Kidney (tissue), 14 donors: ENCODE results near the gene STXBP1. TPM values are rescaled to one million over a fixed set of nuclear protein-coding genes. Genes with fewer than 3 reads are reported as not detected.

Experiments
- DNase-seq, 5 donors: peaks; one replicate each; pipeline ENCODE4 v3.0.0-alpha.2; 2013 to 2020
- FAIRE-seq: peaks from 2 replicates; lab custom pipeline; 2012; peaks lifted over from hg19 to GRCh38; lab: Jason Lieb, UNC
- H3K27ac ChIP-seq, 2 donors: one replicate each; pipeline ENCODE4 v1.7.0; 2013; ENCODE audit warnings: low read depth in 2 of 2, low read length in 2 of 2, inconsistent platforms in 1 of 2
- H3K27me3 ChIP-seq: one replicate; pipeline ENCODE4 v1.7.1; 2013; ENCODE audit warnings: low read length, inconsistent platforms; ENCODE audit not compliant: control insufficient read depth, insufficient read depth
- H3K36me3 ChIP-seq, 3 donors: one replicate each; pipeline versions ENCODE4 v1.7.0 to v1.7.1; 2013; ENCODE audit warnings: low read length in 3 of 3, control low read depth in 1 of 3, inconsistent platforms in 1 of 3; ENCODE audit not compliant: insufficient read depth in 3 of 3, control insufficient read depth in 2 of 3
- H3K4me1 ChIP-seq, 3 donors: one replicate each; pipeline versions ENCODE4 v1.7.0 to v1.7.1; 2013; ENCODE audit warnings: low read length in 3 of 3, inconsistent platforms in 1 of 3, low read depth in 1 of 3; ENCODE audit not compliant: control insufficient read depth in 2 of 3, insufficient read depth in 2 of 3
- H3K4me3 ChIP-seq, 3 donors: one replicate each; pipeline versions ENCODE4 v1.7.0 to v1.8.1; 2013; ENCODE audit warnings: low read length in 3 of 3, control low read depth in 1 of 3, inconsistent platforms in 1 of 3
- H3K9ac ChIP-seq, 3 donors: one replicate each; pipeline versions ENCODE4 v1.7.0 to v1.7.1; 2013; ENCODE audit warnings: low read length in 3 of 3, control low read depth in 1 of 3, inconsistent platforms in 1 of 3
- H3K9me3 ChIP-seq, 3 donors: one replicate each; pipeline versions ENCODE4 v1.7.0 to v1.7.1; 2013; ENCODE audit warnings: low read length in 3 of 3, control low read depth in 1 of 3, inconsistent platforms in 1 of 3; ENCODE audit not compliant: control insufficient read depth in 2 of 3, insufficient read depth in 1 of 3
- intact Hi-C: fragments of 100-400 bp; cut with DNase I; formaldehyde crosslinking; loops from one replicate; pipeline ENCODE4 v1.11.1; 2022
- polyA plus RNA-seq: library from polyadenylated mRNA; stranded (reverse); fragments of 350-450 nt; fragmentation: Illumina TruSeq; extraction: RNeasy Lipid Tissue Mini Kit (QIAGEN cat#74804); gene quantifications from one replicate; pipeline ENCODE4 v1.2.3, GENCODE V29; 2014; ENCODE audit warnings: low read depth, low replicate concordance; ENCODE audit not compliant: insufficient read depth
- total RNA-seq: library from RNA; stranded (reverse); fragmentation: NEBNext Ultra II Directional; extraction: Animal tissue kit (Norgen Biotek cat#: 25700); gene quantifications from one replicate; pipeline ENCODE4 v1.2.1, GENCODE V29; 2021
- TF ChIP-seq, protein P1 (sequence below): IDR thresholded peaks from 3 replicates; pipeline ENCODE4 v1.5.1; 2012; ENCODE audit warnings: mild to moderate bottlenecking, moderate library complexity, borderline replicate concordance; ENCODE audit not compliant: insufficient read depth; ENCODE audit errors: extremely low read depth
- donor health status: control.
- donor health status: control.
- donor health status: control.
- donor health status: control.
- donor health status: control.
- donor health status: DM: yes; HTN: yes; CAD: no.
- donor health status: Normal renal cell carcinoma (clear cell type).

The STXBP1 gene
- total and polyA plus RNA-seq, 2 donors from 2014 or later, result 14.3 to 32.8 TPM

DNA sequence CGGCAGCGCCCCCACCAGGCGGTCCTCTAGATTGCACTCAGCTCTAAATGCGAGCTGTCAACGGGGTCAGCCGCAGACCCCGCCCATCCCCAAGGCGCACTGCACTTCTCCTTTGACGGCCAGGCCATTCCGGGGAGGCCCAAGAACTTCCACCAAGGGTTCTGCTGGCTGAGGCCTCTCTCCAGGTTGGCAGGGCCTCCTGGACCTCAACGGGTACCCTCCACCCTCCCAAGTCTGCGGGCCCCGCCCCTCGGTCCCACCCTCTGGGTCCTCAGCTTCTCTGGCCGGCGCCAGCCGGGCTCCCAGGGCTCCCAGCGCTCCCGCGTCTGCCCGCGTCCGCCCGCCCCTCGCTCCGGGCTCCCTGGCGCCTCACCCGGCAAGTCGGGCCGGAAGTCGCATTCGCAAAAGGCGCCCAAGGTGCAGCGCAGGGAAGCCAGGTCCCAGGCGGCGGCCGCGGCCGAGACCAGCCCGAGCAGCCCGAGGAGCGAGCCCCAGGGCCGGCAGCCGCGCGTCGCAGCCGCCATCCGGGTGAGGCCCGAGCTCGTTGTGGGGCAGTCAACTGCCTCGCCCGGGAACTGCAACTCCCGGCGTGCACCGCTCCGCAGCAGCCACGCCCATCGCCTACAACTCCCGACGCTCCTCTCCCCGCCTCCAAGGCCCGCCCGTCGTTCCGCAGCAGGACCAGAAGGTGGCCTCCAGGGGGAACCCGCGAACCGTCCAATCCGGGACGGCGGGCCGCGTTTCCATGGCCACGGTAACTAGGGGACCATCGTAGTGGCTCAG lies 122.9 kb downstream of the STXBP1 start, which contains the start of gene TOR2A:
TSS of gene TOR2A (minus strand) at position 548 of the 783 bp plus-strand sequence. CDS start at position 524, 24 bp downstream.
- Histone ChIP-seq H3K27me3 (no peaks in the 10 kb centered on the region), H3K27ac (peak within 1 kb of the TSS; percentile 83 to 95), H3K9me3 (no peaks in the 10 kb centered on the region), H3K9ac (peak within 1 kb of the TSS in 2 of 3 donors; percentile 23 to 69), H3K4me3 (peak within 1 kb of the TSS; percentile 51 to 80 (median 57)), H3K4me1 (peaks cover 0 to 10% (median 7%) of the 10 kb centered on the region in 3 donors), H3K36me3 (no peaks in the 10 kb centered on the region)
- DNase-seq (peak; percentile 99), FAIRE-seq (peak; percentile 82)
- TF ChIP-seq, protein P1, sequence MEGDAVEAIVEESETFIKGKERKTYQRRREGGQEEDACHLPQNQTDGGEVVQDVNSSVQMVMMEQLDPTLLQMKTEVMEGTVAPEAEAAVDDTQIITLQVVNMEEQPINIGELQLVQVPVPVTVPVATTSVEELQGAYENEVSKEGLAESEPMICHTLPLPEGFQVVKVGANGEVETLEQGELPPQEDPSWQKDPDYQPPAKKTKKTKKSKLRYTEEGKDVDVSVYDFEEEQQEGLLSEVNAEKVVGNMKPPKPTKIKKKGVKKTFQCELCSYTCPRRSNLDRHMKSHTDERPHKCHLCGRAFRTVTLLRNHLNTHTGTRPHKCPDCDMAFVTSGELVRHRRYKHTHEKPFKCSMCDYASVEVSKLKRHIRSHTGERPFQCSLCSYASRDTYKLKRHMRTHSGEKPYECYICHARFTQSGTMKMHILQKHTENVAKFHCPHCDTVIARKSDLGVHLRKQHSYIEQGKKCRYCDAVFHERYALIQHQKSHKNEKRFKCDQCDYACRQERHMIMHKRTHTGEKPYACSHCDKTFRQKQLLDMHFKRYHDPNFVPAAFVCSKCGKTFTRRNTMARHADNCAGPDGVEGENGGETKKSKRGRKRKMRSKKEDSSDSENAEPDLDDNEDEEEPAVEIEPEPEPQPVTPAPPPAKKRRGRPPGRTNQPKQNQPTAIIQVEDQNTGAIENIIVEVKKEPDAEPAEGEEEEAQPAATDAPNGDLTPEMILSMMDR, result peak; percentile 99
- intact Hi-C loops, result no loop called here

GRCh38 chr9:127735530-127736185 lies 123.6 kb downstream of the STXBP1 start:
- H3K27ac ChIP-seq, result no peak overlapping the region
- H3K9ac ChIP-seq, result peak overlapping the region in 1 of 3 donors; percentile 69
- intact Hi-C loops, result no loop called here
- FAIRE-seq (no peak), DNase-seq (peak in 1 of 5 donors; percentile 55)
- TF ChIP-seq, protein P1, result no peak
- peak overlapping the region in 1 of 3 donors; percentile 80 for H3K4me3 ChIP-seq
- peaks cover 0 to 10% (median 7%) of the 10 kb centered on the region in 3 donors for H3K4me1 ChIP-seq
- no peaks in the 10 kb centered on the region for H3K27me3 ChIP-seq
- H3K36me3 ChIP-seq, result no peaks in the 10 kb centered on the region
- no peaks in the 10 kb centered on the region for H3K9me3 ChIP-seq

- Histone ChIP-seq H3K36me3 (no peaks in the 10 kb centered on the region), H3K27ac (no peak overlapping the region), H3K9ac (no peak overlapping the region), H3K4me1 (peaks cover 0 to 13% (median 7%) of the 10 kb centered on the region in 3 donors), H3K27me3 (no peaks in the 10 kb centered on the region), H3K4me3 (no peak overlapping the region), H3K9me3 (no peaks in the 10 kb centered on the region)
- FAIRE-seq, result no peak
- TF ChIP-seq, protein P1, result no peak
- intact Hi-C loops, result no loop called here
- DNase-seq, result peak in 1 of 5 donors; percentile 46
Observed at GRCh38 chr9:127738666-127739065, 126.6 kb downstream of the STXBP1 start.
